GM18502 (cell line): ENCODE results near the gene ACP6.
"Not testable (repeated sequence)": the region's sequence is repeated elsewhere in the genome, so short reads cannot be mapped to it uniquely, and the experiment has no call there.

Source experiments
- ATAC-seq: cut with Tn5 transposase; IDR thresholded peaks from one replicate; pipeline ENCODE4 v1.9.1; 2021; ENCODE audit warnings: mild to moderate bottlenecking; ENCODE audit not compliant: unreplicated experiment, poor library complexity

ACP6 gene

DNA sequence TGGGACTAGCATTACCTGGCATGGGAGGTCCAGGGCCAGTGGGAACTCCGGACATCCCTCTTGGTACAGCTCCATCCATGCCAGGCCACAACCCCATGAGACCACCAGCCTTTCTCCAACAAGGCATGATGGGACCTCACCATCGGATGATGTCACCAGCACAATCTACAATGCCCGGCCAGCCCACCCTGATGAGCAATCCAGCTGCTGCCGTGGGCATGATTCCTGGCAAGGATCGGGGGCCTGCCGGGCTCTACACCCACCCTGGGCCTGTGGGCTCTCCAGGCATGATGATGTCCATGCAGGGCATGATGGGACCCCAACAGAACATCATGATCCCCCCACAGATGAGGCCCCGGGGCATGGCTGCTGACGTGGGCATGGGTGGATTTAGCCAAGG, 45.8 kb downstream of the ACP6 start:
- no peak for ATAC-seq

DNA sequence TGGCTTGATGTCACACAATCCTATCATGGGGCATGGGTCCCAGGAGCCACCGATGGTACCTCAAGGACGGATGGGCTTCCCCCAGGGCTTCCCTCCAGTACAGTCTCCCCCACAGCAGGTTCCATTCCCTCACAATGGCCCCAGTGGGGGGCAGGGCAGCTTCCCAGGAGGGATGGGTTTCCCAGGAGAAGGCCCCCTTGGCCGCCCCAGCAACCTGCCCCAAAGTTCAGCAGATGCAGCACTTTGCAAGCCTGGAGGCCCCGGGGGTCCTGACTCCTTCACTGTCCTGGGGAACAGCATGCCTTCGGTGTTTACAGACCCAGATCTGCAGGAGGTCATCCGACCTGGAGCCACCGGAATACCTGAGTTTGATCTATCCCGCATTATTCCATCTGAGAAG, 46.3 kb downstream of the ACP6 start:
- no peak for ATAC-seq

GRCh38 chr1:147622731-147623130, 47.6 kb downstream of the ACP6 start:
- ATAC-seq, result no peak

DNA sequence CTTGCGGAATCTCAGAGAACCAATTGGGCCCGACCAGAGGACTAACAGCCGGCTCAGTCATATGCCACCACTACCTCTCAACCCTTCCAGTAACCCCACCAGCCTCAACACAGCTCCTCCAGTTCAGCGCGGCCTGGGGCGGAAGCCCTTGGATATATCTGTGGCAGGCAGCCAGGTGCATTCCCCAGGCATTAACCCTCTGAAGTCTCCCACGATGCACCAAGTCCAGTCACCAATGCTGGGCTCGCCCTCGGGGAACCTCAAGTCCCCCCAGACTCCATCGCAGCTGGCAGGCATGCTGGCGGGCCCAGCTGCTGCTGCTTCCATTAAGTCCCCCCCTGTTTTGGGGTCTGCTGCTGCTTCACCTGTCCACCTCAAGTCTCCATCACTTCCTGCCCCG, 49.8 kb downstream of the ACP6 start:
- no peak for ATAC-seq

- no peak for ATAC-seq
Observed at GRCh38 chr1:147619741-147620140, 50.6 kb downstream of the ACP6 start.

DNA sequence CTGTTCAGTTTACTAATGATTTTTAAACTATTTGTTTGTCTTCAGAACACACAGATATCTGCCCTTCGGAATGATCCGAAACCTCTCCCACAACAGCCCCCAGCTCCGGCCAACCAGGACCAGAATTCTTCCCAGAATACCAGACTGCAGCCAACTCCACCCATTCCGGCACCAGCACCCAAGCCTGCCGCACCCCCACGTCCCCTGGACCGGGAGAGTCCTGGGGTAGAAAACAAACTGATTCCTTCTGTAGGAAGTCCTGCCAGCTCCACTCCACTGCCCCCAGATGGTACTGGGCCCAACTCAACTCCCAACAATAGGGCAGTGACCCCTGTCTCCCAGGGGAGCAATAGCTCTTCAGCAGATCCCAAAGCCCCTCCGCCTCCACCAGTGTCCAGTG, 51.6 kb downstream of the ACP6 start:
- ATAC-seq, result no peak

GRCh38 chr1:147618077-147618569, 52.2 kb downstream of the ACP6 start:
- no peak for ATAC-seq

DNA sequence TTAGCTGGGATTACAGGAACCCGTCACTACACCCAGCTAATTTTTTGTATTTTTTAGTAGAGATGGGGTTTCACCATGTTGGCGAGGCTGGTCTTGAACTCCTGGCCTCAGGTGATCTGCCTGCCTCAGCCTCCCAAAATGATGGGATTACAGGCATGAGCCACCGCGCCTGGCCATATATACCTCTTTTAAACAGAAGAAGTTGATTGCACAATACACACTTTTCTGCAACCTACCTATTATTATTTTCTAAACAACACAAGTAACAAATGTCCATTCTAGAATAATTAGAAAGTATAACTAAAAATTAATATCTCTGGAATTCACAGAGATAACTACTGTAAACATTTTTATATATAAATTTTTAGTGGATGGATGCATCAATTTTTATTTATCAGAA, 55.4 kb downstream of the ACP6 start:
- ATAC-seq, result not testable (repeated sequence)

GRCh38 chr1:147613506-147613905, 56.8 kb downstream of the ACP6 start:
- no peak for ATAC-seq

DNA sequence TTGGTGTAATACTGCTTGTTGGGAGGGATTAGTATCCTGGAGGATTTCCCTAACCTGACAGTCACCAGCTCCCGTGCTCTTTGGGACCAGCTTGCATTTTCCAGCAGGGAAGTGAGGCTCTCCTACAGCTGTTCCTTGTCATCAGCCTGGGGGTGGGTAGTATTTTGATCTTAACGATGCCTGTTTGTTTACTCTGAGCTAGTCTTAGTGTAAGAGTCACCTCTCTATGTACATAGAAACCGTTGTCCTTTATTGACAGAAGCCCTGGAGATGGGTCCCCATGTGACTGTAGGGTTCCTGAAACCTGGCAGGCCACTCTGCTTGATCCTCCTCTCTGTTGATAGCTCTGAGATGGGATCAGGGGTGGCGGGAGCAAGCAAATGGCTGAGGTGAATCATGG, 58.0 kb downstream of the ACP6 start:
- ATAC-seq, result no peak

DNA sequence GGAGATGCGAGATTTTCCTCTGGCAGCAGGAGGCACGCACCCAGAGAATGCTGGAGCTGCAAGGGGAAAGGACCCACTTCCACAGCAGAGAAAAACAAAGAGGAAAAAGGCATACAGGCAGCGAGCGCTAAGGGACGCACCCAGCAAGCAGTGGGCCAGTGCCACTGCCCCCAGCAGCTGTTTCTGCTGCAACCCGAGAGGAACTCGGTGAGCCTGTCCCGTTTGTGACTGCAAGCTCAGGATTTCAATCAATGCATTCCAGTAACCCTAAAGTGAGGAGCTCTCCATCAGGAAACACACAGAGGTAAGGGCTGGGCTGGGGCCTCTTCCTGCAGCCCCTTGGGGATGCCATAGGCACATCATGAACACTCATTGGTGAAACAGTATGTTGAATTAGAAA, 58.7 kb downstream of the ACP6 start:
- ATAC-seq, result no peak

GRCh38 chr1:147611021-147611426, 59.3 kb downstream of the ACP6 start:
- ATAC-seq, result peak; percentile 94

DNA sequence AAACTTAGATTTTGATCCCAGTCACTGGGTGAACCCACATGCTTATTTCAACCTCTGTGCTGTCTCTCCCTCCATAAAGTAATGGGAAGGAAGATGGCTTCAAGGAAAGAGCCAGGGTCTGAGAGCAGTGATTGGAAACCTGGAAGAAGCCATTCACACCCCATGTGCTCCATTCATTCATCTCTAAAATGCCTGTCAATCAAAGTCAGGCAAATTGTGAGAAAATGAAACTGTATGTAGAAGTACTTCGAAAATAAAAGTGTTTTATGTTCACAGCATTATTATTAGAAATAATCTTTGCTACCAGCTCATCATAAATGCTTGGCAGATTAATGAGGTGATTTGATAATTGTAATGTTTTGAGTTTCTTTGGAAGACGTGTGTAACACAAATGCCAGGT, 61.0 kb downstream of the ACP6 start:
- ATAC-seq, result no peak

DNA sequence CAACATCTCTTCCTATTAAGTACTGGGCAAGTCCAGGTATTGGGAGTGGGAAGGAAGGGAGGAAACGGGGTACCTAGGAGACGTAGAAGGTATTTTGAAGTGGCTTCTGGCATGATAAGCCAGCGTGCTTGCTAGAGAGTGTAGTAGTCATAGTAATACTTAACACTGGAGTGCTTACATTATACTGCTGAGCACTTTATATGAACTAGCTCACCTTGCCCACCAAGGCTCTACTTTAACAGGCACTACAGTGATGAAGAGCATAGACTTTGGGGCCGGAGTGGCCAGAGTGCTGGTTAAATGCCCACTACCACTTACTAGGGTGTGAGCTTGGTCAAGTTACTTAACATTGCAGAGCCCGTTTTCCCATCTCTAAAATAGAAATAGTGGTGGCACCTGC, 61.7 kb downstream of the ACP6 start:
- ATAC-seq, result no peak

GRCh38 chr1:147605591-147605990, 64.7 kb downstream of the ACP6 start:
- no peak for ATAC-seq

DNA sequence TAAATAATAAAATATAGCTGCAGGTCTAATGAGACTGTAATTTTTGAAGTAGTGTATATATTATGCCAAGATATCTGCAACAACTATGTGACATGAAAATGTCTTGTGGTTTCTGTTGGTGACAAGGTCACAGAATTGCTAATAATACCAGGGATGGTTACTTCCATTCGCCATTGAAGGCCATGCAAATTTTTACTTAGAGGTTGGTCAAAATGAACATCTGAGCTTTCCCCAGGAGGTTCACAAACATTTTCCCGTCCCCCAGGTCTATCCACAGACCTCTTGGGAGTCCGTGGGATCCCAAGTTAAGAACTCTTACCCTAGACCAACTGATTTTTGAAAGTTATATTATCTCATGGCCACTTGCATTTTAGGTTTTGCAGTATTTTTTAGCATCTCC, 66.3 kb downstream of the ACP6 start:
- ATAC-seq, result no peak

DNA sequence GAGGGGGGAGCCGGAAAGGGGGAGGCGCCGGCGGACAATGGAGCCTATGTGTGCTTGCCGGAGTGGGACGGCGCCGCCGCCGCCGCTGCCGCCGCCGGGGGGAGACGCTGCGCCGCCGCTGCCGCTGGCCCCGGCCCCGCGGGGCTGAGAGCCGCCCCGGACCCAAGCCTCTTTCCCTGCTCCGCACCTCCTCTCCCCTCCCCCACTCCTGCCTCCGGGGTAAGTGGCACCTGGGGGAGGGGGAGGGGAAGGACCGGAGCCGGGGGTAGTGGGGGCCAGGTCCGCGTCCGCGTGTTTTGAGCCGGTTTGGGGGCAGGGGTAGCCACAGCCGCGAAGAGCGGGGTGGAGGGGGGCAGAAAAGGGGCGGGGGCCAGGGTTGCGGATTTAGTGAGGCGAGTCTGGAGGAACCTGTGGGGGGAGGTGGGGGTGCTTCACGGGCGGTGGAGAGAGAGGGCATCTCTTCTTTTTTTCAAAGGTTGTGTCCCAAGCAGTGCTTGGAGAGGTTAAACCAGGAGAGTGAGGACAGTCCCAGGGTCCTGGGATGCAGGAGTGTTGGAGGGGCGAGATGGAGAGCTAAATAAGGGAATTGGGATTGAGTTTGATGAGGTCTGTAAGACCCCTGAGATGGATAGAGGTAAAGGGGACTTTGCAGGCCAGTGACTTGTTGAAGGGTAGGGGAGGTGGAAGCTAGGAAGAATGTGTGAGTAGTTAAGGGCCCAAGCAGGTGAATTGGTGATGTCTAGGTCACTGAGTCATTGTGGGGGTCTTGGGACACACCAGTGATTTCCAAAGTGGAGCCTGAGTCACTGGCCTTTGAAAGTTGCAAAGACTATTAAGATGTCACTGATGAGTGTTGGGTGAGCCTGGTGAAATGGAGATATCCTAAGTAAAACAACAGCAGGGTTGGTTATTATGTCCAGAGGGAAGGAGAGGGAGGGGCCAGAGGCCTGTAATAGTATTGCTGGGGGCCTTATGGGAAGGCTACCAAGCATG, 69.9 kb downstream of the ACP6 start:
- no peak for ATAC-seq

- peak; percentile 81 for ATAC-seq
Observed at GRCh38 chr1:147599362-147600118, 70.8 kb downstream of the ACP6 start.

DNA sequence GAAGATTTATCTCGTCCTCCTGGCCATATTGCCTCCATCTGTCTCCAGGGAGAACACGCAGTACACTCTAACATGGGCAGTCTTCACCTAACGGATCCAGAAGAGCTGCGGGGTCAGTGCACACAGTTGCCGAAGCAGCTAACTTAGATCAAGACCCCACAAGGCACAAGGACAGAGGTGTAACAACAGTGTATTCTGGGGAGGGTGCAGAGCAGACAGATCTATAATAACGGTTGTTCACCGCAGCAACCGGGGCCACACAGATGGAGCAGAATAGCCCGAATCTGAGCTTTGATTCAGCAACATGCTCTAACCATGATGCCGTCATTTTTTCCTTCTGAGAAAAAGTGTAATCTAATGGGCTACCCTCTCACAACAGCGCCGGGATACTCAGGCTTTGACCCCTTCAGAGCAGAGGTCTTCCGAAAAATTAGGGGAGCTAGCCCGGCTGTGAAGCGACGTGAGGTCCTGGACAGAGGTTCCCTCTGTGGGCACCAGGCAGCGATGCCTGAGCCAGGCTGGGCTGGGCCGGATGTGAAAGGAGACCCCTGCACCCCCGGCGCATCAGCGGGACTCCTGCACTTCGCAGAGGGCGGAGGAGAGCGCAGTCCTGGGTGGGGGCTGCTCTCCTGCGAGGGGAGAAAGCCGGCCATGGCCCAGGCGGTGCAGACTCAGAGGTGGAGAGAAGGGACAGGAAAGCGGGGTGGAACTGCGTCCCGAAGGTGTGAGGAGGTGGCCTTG, 71.5 kb downstream of the ACP6 start:
- peak; percentile 10 for ATAC-seq

- ATAC-seq, result no peak
Observed at GRCh38 chr1:147597010-147597409, 73.3 kb downstream of the ACP6 start.
